Liver (tissue), 9 donors: Measurements from ENCODE around the gene NTF3. TPM values are rescaled to one million over a fixed set of nuclear protein-coding genes. Genes with fewer than 3 reads are reported as not detected.

Experiments used
- DNase-seq: peaks from one replicate; pipeline ENCODE4 v3.0.0-alpha.2; 2017; ENCODE audit warnings: low spot score
- H3K27ac ChIP-seq, 2 donors: one replicate each; pipeline ENCODE4 v1.7.0; 2013; ENCODE audit warnings: inconsistent platforms in 2 of 2, low read length in 2 of 2, control low read depth in 1 of 2, low read depth in 1 of 2, mild to moderate bottlenecking in 1 of 2
- H3K27me3 ChIP-seq, 4 donors: one replicate each; pipeline versions ENCODE4 v1.6.1 to v1.7.0; 2013; ENCODE audit warnings: low read length in 3 of 4, inconsistent platforms in 1 of 4, mild to moderate bottlenecking in 1 of 4, moderate library complexity in 1 of 4; ENCODE audit not compliant: control insufficient read depth in 4 of 4, insufficient read depth in 4 of 4
- H3K36me3 ChIP-seq, 4 donors: one replicate each; pipeline versions ENCODE4 v1.6.1 to v1.7.0; 2013; ENCODE audit warnings: low read length in 3 of 4, mild to moderate bottlenecking in 3 of 4, low read depth in 1 of 4, moderate library complexity in 1 of 4; ENCODE audit not compliant: control insufficient read depth in 4 of 4, insufficient read depth in 3 of 4
- H3K4me1 ChIP-seq, 4 donors: one replicate each; pipeline versions ENCODE4 v1.6.1 to v1.7.0; 2013; ENCODE audit warnings: low read length in 3 of 4, mild to moderate bottlenecking in 3 of 4, moderate library complexity in 1 of 4; ENCODE audit not compliant: control insufficient read depth in 4 of 4, insufficient read depth in 4 of 4
- H3K4me3 ChIP-seq, 3 donors: one replicate each; pipeline versions ENCODE4 v1.6.1 to v1.7.0; 2013; ENCODE audit warnings: low read length in 3 of 3, control low read depth in 1 of 3, low read depth in 1 of 3, mild to moderate bottlenecking in 1 of 3
- H3K9ac ChIP-seq, 2 donors: one replicate each; pipeline ENCODE4 v1.7.0; 2013; ENCODE audit warnings: low read length in 2 of 2, mild to moderate bottlenecking in 2 of 2, moderate library complexity in 2 of 2, control low read depth in 1 of 2, low read depth in 1 of 2
- H3K9me3 ChIP-seq, 4 donors: one replicate each; pipeline versions ENCODE4 v1.6.1 to v1.7.0; 2013; ENCODE audit warnings: low read length in 3 of 4; ENCODE audit not compliant: control insufficient read depth in 4 of 4
- EGR1 ChIP-seq, 2 donors: IDR thresholded peaks; 2 replicates each; pipeline ENCODE4 v1.6.1; 2016 to 2018; ENCODE audit warnings: antibody characterized with exemption in 2 of 2, low read depth in 2 of 2
- FOXA1 ChIP-seq: IDR thresholded peaks from 2 replicates; pipeline ENCODE4 v1.6.1; 2016; ENCODE audit warnings: antibody characterized with exemption
- FOXA2 ChIP-seq: IDR thresholded peaks from 2 replicates; pipeline ENCODE4 v1.6.1; 2016; ENCODE audit warnings: antibody characterized with exemption
- GABPA ChIP-seq, 2 donors: IDR thresholded peaks in 1 of 2; conservative IDR thresholded peaks in 1 of 2; 2 replicates each; pipeline ENCODE4 v1.6.1; 2016; ENCODE audit warnings: antibody characterized with exemption in 2 of 2, mild to moderate bottlenecking in 1 of 2, moderate library complexity in 1 of 2
- HNF4A ChIP-seq, 2 donors: conservative IDR thresholded peaks; 2 replicates each; pipeline ENCODE4 v1.6.1; 2016; ENCODE audit warnings: antibody characterized with exemption in 2 of 2, mild to moderate bottlenecking in 2 of 2
- HNF4G ChIP-seq: IDR thresholded peaks from 2 replicates; pipeline ENCODE4 v1.6.1; 2016; ENCODE audit warnings: antibody characterized with exemption
- JUND ChIP-seq, 2 donors: IDR thresholded peaks; 2 replicates each; pipeline ENCODE4 v1.6.1; 2016; ENCODE audit warnings: antibody characterized with exemption in 2 of 2
- NR2F2 ChIP-seq: IDR thresholded peaks from 2 replicates; pipeline ENCODE4 v1.6.1; 2016; ENCODE audit warnings: antibody characterized with exemption
- RAD21 ChIP-seq, 2 donors: IDR thresholded peaks; 2 replicates each; pipeline ENCODE4 v1.6.1; 2016; ENCODE audit warnings: antibody characterized with exemption in 2 of 2, mild to moderate bottlenecking in 2 of 2
- RXRA ChIP-seq, 2 donors: IDR thresholded peaks; 2 replicates each; pipeline ENCODE4 v1.6.1; 2017 to 2018; ENCODE audit warnings: antibody characterized with exemption in 2 of 2, mild to moderate bottlenecking in 1 of 2
- SP1 ChIP-seq: IDR thresholded peaks from 2 replicates; pipeline ENCODE4 v1.6.1; 2018; ENCODE audit warnings: antibody characterized with exemption, mild to moderate bottlenecking
- TAF1 ChIP-seq: conservative IDR thresholded peaks from 2 replicates; pipeline ENCODE4 v1.6.1; 2016; ENCODE audit warnings: antibody characterized with exemption, mild to moderate bottlenecking
- YY1 ChIP-seq: IDR thresholded peaks from 2 replicates; pipeline ENCODE4 v1.6.1; 2016; ENCODE audit warnings: antibody characterized with exemption, mild to moderate bottlenecking
- WGBS: extraction: QIAGEN DNeasy Blood & Tissue Kit; methylation state at CpG from one replicate; pipeline ENCODE4 v1.1.7; 2013; 5-methylcytosine and 5-hydroxymethylcytosine counted together
- polyA plus RNA-seq, 2 donors: library from polyadenylated mRNA; stranded (reverse) in 1 of 2; unstranded in 1 of 2; fragments of 200-250 nt in 1 of 2; fragments of >200 nt in 1 of 2; fragmentation: Nextera tagmentation in 1 of 2; extraction: Ambion mirVana in 1 of 2; gene quantifications; one replicate each; pipeline versions ENCODE4 v1.2.1 to v1.2.3, GENCODE V29; 2013 to 2015
- total RNA-seq, 2 donors: library from RNA; depleted of rRNA; stranded (reverse); fragments of >200 nt; gene quantifications; one replicate each; pipeline ENCODE4 v1.2.3, GENCODE V29; 2014
- TF ChIP-seq, protein P1 (sequence below): IDR thresholded peaks from 2 replicates; pipeline ENCODE4 v1.6.1; 2016; ENCODE audit warnings: antibody characterized with exemption, mild to moderate bottlenecking
- TF ChIP-seq, protein P2 (sequence below): IDR thresholded peaks from 2 replicates; pipeline ENCODE4 v1.6.1; 2016; ENCODE audit warnings: antibody characterized with exemption
- TF ChIP-seq, protein P3 (sequence below): IDR thresholded peaks from 2 replicates; pipeline ENCODE4 v1.6.1; 2016; ENCODE audit warnings: antibody characterized with exemption
- TF ChIP-seq, protein P4 (sequence below): fragments of 150-350 bp; IDR thresholded peaks from 2 replicates; pipeline ENCODE4 v1.5.1; 2017; ENCODE audit warnings: improper control_type of control experiment, low read depth, low read length; ENCODE audit not compliant: missing input control
- donor health status: healthy.
- donor health status: healthy.
- donor health status: healthy.
- donor health status: healthy.
- donor health status: healthy.

Gene NTF3
- total and polyA plus RNA-seq, 4 donors = 0.89 to 2.8 (median 1.5) TPM

DNA sequence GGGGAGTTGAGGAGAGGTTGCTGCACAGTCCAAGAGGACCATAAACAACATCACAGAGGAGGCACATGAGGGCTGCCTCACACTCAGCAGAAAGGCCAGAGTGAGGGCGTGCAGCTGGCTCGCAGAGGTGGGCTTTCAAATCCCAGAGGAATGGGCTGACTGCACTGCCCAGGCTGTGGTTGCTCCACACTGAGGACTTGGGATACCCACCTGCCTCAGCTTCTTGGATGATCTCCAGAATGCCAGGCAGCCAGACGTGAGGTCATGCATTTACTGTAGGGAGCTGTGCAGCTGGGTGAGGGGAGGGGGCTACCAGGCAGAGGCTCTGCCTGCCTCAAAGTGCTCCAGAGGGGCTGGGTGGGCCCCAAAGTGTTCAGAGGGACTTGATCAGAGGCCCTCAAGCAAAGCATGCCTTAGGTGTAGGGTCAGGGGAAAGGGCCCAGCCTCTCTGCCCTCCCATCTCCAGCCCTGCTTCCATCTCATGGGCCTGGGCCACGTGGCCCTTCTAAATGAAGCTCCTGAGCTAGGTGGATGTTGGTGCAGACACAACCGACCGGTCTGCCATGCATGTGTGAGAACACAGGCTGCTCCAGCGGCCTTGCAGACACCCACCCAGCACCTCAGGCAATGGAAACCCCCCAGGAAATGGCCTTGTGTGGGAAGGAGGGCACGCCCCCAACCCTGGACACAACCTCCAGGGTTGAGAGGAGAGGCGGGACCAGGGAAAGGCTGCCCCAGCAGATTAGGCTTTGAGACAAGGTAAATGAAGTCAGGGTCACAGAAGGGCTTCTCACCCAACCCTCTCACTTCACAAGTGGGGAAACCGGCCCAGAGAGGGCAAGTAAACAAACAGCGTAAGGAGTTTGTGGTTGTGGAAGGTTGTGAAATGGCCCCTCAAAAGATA lies 90.8 kb downstream of the NTF3 start:
- no peaks in the 10 kb centered on the region for H3K27me3 ChIP-seq
- H3K4me3 ChIP-seq = no peak overlapping the region
- H3K36me3 ChIP-seq = no peaks in the 10 kb centered on the region
- TF ChIP-seq, protein P1, sequence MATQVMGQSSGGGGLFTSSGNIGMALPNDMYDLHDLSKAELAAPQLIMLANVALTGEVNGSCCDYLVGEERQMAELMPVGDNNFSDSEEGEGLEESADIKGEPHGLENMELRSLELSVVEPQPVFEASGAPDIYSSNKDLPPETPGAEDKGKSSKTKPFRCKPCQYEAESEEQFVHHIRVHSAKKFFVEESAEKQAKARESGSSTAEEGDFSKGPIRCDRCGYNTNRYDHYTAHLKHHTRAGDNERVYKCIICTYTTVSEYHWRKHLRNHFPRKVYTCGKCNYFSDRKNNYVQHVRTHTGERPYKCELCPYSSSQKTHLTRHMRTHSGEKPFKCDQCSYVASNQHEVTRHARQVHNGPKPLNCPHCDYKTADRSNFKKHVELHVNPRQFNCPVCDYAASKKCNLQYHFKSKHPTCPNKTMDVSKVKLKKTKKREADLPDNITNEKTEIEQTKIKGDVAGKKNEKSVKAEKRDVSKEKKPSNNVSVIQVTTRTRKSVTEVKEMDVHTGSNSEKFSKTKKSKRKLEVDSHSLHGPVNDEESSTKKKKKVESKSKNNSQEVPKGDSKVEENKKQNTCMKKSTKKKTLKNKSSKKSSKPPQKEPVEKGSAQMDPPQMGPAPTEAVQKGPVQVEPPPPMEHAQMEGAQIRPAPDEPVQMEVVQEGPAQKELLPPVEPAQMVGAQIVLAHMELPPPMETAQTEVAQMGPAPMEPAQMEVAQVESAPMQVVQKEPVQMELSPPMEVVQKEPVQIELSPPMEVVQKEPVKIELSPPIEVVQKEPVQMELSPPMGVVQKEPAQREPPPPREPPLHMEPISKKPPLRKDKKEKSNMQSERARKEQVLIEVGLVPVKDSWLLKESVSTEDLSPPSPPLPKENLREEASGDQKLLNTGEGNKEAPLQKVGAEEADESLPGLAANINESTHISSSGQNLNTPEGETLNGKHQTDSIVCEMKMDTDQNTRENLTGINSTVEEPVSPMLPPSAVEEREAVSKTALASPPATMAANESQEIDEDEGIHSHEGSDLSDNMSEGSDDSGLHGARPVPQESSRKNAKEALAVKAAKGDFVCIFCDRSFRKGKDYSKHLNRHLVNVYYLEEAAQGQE = no peak
- TF ChIP-seq GABPA (IDR thresholded peaks at IDR 0.05 in 1 of 2, conservative IDR thresholded peaks at IDR 0.05 in 1 of 2) (no peak), JUND (IDR thresholded peaks at IDR 0.05) (no peak)
- TF ChIP-seq, protein P2, sequence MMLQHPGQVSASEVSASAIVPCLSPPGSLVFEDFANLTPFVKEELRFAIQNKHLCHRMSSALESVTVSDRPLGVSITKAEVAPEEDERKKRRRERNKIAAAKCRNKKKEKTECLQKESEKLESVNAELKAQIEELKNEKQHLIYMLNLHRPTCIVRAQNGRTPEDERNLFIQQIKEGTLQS = no peak
- DNase-seq = no peak
- no peaks in the 10 kb centered on the region for H3K9me3 ChIP-seq
- no peaks in the 10 kb centered on the region for H3K4me1 ChIP-seq
- no peak overlapping the region for H3K9ac ChIP-seq
- WGBS = 91% methylated on average over 11 of the region's 11 CpGs
- H3K27ac ChIP-seq = no peak overlapping the region

DNA sequence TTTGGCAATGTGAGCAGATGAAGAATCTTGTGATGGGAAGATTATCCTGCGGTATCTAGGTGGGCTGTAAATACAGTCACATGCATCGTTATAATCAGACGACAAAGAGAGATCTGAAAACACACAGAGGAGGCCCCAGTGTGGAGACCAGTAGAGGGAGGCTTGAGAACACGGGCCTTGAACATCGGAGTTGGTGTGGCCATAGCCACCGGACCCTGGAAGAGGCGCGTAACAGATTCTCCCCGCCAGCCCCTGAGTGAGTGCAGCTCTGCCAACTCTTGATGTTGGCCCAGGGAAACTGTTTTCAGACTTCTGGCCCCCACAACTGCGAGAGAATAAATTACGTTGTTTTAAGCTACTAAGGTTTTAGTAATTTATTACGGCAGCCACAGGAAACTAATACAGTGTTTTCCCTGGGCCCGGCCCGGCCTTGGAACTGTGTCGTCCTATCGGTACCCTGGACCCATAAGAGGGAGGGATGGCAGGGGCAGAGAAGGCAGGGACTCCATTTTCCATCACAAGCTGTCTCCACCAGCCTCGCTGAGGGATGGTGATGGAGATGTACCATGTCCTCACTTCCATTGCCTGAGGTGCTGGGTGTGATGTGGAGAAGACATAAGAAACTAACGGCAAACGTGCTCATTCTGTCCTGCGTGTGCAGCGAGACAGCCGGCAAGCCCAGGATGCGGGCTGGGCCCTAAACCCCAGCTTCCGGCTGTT lies 91.6 kb downstream of the NTF3 start:
- WGBS = 91% methylated on average over 24 of the region's 24 CpGs
- Histone ChIP-seq H3K4me3 (no peak overlapping the region), H3K9ac (no peak overlapping the region), H3K27me3 (no peaks in the 10 kb centered on the region), H3K9me3 (no peaks in the 10 kb centered on the region), H3K27ac (no peak overlapping the region), H3K36me3 (no peaks in the 10 kb centered on the region), H3K4me1 (no peaks in the 10 kb centered on the region)
- no peak for DNase-seq
- TF ChIP-seq FOXA2 = no peak
- TF ChIP-seq, protein P1 = no peak
- no peak for TF ChIP-seq SP1
- TF ChIP-seq JUND (IDR thresholded peaks at IDR 0.05) = no peak
- TF ChIP-seq NR2F2 = no peak
- TF ChIP-seq FOXA1 = no peak
- no peak for TF ChIP-seq YY1
- no peak for TF ChIP-seq GABPA (IDR thresholded peaks at IDR 0.05 in 1 of 2, conservative IDR thresholded peaks at IDR 0.05 in 1 of 2)
- TF ChIP-seq RAD21 (IDR thresholded peaks at IDR 0.05) = no peak
- TF ChIP-seq, protein P3, sequence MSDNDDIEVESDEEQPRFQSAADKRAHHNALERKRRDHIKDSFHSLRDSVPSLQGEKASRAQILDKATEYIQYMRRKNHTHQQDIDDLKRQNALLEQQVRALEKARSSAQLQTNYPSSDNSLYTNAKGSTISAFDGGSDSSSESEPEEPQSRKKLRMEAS = no peak
- no peak for TF ChIP-seq HNF4A (conservative IDR thresholded peaks at IDR 0.05)
- TF ChIP-seq EGR1 (IDR thresholded peaks at IDR 0.05; ENCODE audit: low read depth in 2 of 2) = no peak
- no peak for TF ChIP-seq HNF4G
- TF ChIP-seq TAF1 = no peak
- TF ChIP-seq RXRA (IDR thresholded peaks at IDR 0.05) = no peak
- TF ChIP-seq, protein P4, sequence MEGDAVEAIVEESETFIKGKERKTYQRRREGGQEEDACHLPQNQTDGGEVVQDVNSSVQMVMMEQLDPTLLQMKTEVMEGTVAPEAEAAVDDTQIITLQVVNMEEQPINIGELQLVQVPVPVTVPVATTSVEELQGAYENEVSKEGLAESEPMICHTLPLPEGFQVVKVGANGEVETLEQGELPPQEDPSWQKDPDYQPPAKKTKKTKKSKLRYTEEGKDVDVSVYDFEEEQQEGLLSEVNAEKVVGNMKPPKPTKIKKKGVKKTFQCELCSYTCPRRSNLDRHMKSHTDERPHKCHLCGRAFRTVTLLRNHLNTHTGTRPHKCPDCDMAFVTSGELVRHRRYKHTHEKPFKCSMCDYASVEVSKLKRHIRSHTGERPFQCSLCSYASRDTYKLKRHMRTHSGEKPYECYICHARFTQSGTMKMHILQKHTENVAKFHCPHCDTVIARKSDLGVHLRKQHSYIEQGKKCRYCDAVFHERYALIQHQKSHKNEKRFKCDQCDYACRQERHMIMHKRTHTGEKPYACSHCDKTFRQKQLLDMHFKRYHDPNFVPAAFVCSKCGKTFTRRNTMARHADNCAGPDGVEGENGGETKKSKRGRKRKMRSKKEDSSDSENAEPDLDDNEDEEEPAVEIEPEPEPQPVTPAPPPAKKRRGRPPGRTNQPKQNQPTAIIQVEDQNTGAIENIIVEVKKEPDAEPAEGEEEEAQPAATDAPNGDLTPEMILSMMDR = no peak
